Neuron (in vitro differentiated cells): ENCODE measurements around the gene PRKACA.
"Not testable (repeated sequence)": the region's sequence is repeated elsewhere in the genome, so short reads cannot be mapped to it uniquely, and the experiment has no call there.

ENCODE experiments used
- H2AFZ ChIP-seq: one replicate; pipeline ENCODE4 v1.6.1; 2013; ENCODE audit warnings: low read depth, mild to moderate bottlenecking, inconsistent platforms, low read length, moderate library complexity
- H3K27me3 ChIP-seq: one replicate; pipeline ENCODE4 v1.6.1; 2013; ENCODE audit warnings: low read length; ENCODE audit not compliant: insufficient read depth
- H3K36me3 ChIP-seq: one replicate; pipeline ENCODE4 v1.6.1; 2013; ENCODE audit warnings: low read length; ENCODE audit not compliant: insufficient read depth
- H3K4me1 ChIP-seq: one replicate; pipeline ENCODE4 v1.6.1; 2013; ENCODE audit warnings: low read length; ENCODE audit not compliant: insufficient read depth
- H3K4me3 ChIP-seq: 2 replicates; pipeline ENCODE4 v1.5.1; 2013; ENCODE audit warnings: mild to moderate bottlenecking, low read length, moderate library complexity
- H3K9me3 ChIP-seq: one replicate; pipeline ENCODE4 v1.6.1; 2013; ENCODE audit warnings: low read length

PRKACA gene

DNA sequence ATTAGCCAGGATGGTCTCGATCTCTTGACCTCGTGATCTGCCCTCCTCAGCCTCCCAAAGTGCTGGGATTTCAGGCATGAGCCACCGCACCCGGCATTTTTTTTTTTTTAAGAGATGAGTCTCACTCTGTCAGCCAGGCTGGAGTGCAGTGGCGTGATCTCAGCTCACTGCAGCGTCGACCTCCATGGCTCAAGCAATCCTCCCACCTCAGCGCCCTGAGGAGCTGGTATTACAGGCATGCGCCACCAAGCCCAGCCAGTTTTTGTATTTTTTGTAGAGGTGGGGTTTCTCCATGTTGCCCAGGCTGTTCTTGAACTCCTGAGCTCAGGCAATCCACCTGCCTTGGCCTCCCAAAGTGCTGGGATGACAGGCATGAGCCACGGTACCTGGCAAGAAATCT lies 69.7 kb downstream of the PRKACA start:
- H3K4me1 ChIP-seq, H3K36me3 ChIP-seq, H3K9me3 ChIP-seq, H2AFZ ChIP-seq, H3K4me3 ChIP-seq, H3K27me3 ChIP-seq: not testable (repeated sequence)

DNA sequence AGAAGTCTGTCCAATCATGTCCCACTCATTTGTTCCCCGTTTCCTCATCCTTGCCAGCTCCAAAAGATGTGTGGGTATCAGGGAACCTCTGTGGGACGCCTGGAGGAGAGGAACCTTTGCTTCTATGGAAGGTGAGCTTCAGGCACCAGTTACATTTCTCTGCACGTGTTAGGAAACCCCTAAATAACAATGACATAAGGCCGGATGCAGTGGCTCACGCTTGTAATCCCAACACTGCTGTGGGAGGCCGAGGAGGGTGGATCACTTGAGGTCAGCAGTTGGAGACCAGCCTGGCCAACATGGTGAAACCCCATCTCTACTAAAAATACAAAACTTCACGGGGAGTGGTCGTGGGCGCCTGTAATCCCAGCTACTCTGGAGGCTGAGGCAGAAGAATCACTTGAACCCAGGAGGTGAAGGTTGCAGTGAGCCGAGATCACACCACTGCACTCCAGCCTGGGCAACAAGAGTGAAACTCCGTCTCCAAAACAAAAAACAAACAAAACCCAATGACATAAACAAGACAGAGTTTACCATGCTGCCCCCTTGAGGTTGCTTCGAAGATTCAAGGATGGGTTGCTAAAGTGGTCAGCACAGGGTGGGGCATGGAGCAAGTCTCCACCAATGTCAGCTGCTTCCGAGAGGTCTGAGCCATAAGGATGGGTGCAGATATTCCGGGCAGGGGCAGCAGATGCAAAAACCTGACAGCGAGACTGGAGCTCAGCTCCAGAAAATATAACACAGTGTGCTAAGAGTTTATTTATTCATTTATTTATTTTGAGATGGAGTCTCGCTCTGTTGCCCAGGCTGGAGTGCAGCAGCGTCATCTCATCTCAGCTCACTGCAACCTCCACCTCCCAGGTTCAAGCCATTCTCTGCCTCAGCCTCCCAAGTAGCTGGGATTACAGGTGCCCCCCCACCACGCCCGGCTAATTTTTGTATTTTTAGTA lies 74.6 kb downstream of the PRKACA start:
- not testable (repeated sequence) for H3K27me3 ChIP-seq, H3K4me3 ChIP-seq, H3K4me1 ChIP-seq, H3K36me3 ChIP-seq, H3K9me3 ChIP-seq, H2AFZ ChIP-seq
